ENCODE results near the gene HMGXB3.

GRCh38 chr5:150068472-150068871, 67.9 kb downstream of the HMGXB3 start:
- TF ChIP-seq CTCF (IDR thresholded peaks at IDR 0.05; ENCODE audit: low read length) (no peak), EZH2 (optimal IDR thresholded peaks at IDR 0.05; ENCODE audit: low read depth, low read length) (no peak)

All from MM.1S (cell line).